Upper lobe of left lung (tissue), 4 donors: Measurements from ENCODE around the gene CNIH2.

Source experiments
- EP300 ChIP-seq, 4 donors: sonication (generic); formaldehyde crosslinking; IDR thresholded peaks; one replicate each; pipeline ENCODE4 v1.5.1; 2017; ENCODE audit warnings: antibody characterized with exemption in 4 of 4, control low read depth in 2 of 4
- POLR2A ChIP-seq, 4 donors: fragments of 450-650 bp; IDR thresholded peaks; one replicate each; pipeline ENCODE4 v1.5.1; 2016 to 2017; ENCODE audit warnings: antibody characterized with exemption in 4 of 4, mild to moderate bottlenecking in 2 of 4
- POLR2AphosphoS5 ChIP-seq, 2 donors: sonication (generic); formaldehyde crosslinking; IDR thresholded peaks; one replicate each; pipeline ENCODE4 v1.5.1; 2017; ENCODE audit warnings: antibody characterized with exemption in 2 of 2
- TF ChIP-seq, protein P1 (sequence below), 6 experiments: fragments of 450-650 bp in 4 of 6; fragments of 200-600 bp in 2 of 6; sonication (generic) in 2 of 6; IDR thresholded peaks; one replicate each; pipeline ENCODE4 v1.5.1; 2016 to 2019; ENCODE audit warnings: antibody characterized with exemption in 6 of 6

DNA sequence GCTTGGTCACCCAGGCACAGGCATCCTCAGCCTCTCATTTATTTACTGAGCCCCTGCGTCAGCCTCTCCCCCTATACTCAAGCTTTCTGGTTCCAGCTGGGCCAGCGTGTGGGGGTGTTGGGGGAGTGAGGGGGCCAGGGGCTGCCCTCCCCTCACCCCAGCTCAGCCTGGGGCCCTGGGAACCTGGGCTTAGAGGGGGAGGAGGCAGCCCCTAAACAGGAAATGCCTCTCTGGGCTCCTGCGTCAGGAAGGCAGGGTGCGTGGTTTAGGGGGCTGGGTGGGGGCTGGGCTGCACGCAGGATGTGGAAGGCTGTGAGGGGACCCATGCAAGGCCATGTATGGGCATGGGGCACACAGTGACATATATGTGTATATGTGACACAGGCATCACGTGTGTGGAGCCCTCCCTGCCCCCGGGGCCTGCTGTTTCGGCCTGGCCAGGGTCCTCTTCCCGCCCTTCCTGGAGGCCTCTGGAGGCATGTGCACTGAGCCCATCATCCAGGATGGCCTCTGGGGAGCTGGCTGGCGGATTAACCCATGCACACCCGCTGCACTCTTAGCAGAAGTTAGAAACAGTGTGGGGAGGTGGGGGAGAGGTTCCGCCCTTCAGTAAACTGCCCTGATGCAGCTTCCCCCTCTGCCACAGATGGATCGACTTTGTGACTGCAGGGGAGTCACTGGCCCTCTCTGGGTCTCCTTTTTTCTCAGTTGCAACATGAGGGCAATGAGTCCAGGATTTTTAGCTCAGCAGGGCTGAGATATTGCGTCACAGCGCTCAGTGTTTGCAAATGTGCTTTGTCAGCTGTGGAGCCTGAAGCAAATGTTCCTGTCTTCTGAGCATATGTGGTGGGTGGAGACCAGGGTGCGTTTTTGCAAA is 40.0 kb downstream of the CNIH2 start:
- TF ChIP-seq, protein P1, sequence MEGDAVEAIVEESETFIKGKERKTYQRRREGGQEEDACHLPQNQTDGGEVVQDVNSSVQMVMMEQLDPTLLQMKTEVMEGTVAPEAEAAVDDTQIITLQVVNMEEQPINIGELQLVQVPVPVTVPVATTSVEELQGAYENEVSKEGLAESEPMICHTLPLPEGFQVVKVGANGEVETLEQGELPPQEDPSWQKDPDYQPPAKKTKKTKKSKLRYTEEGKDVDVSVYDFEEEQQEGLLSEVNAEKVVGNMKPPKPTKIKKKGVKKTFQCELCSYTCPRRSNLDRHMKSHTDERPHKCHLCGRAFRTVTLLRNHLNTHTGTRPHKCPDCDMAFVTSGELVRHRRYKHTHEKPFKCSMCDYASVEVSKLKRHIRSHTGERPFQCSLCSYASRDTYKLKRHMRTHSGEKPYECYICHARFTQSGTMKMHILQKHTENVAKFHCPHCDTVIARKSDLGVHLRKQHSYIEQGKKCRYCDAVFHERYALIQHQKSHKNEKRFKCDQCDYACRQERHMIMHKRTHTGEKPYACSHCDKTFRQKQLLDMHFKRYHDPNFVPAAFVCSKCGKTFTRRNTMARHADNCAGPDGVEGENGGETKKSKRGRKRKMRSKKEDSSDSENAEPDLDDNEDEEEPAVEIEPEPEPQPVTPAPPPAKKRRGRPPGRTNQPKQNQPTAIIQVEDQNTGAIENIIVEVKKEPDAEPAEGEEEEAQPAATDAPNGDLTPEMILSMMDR (IDR thresholded peaks at IDR 0.05), result no peak
- TF ChIP-seq POLR2A (IDR thresholded peaks at IDR 0.05), result no peak
- TF ChIP-seq POLR2AphosphoS5 (IDR thresholded peaks at IDR 0.05), result peak; percentile 36 to 55
- TF ChIP-seq EP300 (IDR thresholded peaks at IDR 0.05), result no peak
